HG03439 (cell line): ENCODE measurements around the gene SLC16A6.
A peak's percentile ranks its signal among the peaks of the same experiment; 100 is the strongest.
"Not testable (repeated sequence)": the region's sequence is repeated elsewhere in the genome, so short reads cannot be mapped to it uniquely, and the experiment has no call there.

Source experiments
- ATAC-seq: cut with Tn5 transposase; IDR thresholded peaks from one replicate; pipeline ENCODE4 v1.9.1; 2021; ENCODE audit warnings: mild to moderate bottlenecking, moderate library complexity; ENCODE audit not compliant: unreplicated experiment

Gene SLC16A6

DNA sequence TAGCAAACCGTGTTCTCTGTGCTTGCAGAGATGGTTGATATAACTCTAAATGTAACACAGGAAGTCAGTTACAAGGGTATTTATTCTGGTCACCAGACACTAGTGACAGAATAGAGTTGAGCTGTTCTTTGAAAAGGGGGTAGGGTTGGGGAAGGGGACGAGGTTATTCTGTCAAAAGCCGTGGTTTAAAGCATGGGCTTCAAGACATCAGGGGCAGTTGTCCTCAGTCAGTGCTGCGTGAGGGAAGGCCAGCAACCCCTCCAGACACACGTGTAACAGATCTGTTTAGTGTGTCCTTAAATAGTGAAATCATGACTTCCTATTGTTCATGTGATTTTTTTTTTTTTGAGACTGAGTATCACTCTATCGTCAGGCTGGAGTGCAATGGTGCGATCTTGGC is 37.5 kb downstream of the SLC16A6 start:
- ATAC-seq = not testable (repeated sequence)

DNA sequence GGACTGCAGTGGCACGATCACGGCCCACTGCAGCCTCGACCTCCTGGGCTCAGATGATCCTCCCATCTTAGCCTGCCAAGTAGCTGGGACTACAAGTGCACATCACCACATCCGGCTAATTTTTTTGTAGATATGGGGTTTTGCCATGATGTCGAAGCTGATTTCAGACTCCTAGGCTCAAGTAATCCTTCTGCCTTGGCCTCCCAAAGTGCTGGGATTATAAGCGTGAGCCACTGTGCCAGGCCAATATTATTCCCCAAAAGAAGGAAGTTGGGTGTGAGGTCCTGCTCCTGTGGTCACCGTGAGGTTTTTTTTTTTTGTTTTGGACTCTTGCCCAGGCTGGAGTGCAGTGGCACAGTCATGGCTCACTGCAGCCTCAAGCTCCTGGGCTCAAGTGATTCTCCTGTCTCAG is 41.6 kb downstream of the SLC16A6 start:
- ATAC-seq = no peak

DNA sequence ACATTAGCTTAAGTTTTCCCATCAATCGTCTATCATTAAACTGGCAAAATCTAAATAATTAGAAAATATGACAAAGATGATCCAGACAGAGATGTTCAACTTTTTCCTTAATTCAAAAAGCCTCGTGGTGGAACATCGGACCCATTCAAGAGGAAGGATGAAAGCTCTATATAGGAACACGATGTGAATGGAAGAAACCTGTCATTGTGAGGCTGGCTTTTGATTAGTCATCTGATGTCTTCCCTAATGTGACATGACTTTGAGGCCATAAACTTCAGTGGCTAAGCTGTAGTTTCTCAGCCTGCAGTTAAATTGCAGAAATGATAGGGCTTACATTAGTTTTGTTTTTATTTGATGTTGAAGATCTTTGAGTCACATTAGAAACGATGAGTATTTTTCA is 42.0 kb downstream of the SLC16A6 start:
- ATAC-seq = no peak

DNA sequence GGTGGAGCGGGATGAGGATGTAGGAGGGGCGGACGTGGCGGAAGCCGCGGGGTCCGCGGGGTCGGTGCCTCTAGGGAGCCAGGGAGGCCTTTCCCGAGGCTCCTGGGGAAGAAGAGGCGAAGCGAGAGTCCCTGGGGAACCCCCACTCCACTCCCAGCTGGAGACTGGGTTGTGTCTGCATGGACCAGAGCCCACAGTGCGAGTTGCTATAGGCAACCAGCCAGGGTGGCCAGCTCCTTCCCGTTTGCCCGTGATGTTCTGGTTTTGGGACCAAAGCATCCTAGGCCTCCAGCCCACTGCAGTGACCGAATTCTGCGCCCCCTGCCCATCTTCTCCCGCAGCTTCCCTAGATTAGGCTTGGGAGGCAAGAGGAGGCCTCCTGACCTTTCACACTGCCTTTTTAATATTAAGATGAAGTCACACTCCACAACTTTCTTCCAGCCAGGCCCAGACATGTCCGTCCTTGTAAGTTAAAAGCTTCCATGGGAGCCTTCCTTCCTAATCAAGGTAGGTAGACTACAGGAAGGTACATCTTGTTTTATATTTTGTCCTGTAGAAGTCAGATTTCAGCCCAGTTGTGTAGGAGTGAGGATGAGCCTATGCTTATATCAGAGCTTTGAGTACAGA is 42.6 kb downstream of the SLC16A6 start:
- peak; percentile 28 for ATAC-seq

DNA sequence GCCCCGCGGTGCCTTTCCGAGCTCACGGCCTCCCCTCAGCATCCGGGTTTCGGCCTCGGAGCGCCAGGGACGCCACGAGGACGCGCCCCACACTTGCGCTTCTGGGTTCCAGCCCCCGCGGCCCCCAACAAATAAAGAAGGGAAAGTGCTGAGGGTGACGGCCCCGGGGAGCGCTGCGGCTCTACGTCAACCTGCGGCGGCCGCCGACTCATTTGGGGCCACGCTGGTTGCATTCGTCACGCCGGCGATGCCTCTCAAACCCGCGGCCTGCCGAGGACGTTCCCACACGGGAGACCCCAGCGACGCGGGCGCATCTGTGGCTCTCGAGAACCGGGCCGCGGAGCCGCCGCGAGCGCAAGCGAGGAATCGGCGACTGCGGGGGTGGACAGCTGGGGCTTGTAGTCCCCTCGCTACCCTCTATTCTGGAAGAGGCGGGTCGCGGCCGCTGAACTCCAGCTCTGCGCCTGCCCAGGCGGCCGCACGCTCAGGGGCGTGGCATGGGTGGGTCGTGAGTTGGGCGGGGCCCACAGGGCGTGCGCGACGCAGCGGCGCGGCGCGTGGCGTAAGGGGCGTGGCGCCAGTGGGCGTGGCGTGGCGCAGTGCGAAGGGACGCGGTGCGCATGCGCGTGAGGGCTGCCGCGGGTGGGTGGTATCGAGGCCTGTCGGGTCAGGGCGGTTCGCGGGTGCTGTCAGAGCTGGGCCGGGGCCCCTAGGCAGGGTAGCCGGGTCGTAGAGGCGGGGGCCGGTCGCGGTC is 43.3 kb downstream of the SLC16A6 start, which contains the start of gene AMZ2:
TSS of gene AMZ2 (plus strand) at position 599 of the 754 bp plus-strand sequence. CDS start 2,145 bp downstream, outside the sequence.
- peak; percentile 83 for ATAC-seq

DNA sequence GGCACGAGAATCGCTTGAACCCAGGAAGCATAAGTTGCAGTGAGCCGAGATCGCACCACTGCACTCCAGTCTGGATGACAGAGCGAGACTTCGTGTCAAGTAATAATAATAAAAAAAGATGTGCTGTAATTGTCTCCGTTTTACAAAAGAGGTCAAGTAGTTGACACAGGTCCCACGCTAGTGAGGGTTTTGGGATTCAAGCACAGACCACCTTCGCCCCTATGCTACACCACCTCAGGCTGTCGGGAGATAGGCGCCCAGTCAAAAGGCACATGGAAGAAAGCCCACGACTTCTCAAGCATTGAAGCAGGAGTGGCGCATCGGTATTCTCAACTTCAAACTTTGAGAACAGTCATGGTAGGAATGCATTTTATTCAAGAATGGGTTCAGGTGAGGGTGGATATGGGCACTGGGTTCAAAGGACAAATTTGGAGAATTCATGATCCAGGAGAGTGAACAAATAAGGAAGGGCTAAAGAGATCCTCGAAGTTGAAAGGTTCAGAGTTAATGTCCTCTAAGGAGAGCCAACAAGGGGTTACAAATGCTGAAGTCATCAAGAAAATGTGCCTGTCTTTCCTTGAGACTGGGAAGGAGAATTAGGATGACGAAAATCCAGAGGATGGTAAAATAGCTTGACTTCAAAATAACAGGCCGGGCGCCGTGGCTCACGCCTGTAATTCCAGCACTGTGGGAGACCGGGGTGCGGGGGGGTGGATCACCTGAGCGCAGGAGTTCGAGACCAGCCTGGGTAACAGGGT is 44.5 kb downstream of the SLC16A6 start:
- ATAC-seq = no peak

DNA sequence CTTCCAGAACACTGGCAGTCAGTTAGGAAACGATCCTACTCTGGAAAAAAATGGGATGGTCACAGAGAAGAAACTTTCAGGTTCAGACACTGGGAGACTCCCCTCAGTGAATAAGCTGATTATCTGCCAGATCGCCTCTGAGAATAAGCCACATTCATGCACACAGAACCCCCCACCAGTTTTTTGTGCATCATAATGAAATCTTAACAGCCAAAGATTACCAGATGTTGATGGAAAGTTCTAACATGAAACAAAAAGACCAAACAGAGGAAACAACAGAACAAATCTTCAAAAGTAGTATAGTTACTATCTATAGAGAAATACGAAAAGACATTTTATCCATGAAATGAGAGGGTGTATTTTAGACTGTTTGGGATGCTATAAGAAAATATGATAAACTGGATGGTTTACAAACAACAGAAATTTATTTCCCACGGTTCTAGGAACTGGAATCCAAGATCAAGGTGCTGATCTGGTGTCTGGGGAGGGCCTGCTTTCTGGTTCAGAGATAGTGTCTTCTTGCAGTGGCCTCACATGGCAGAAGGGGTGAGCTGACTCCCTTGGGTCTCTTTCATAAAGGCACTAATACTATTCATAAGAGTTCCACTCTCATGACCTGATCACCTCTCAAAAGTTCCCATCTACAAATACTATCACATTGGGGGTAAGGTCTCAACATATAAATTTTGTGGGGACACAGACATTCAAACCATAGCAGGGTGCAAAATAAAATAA is 51.1 kb downstream of the SLC16A6 start:
- no peak for ATAC-seq

DNA sequence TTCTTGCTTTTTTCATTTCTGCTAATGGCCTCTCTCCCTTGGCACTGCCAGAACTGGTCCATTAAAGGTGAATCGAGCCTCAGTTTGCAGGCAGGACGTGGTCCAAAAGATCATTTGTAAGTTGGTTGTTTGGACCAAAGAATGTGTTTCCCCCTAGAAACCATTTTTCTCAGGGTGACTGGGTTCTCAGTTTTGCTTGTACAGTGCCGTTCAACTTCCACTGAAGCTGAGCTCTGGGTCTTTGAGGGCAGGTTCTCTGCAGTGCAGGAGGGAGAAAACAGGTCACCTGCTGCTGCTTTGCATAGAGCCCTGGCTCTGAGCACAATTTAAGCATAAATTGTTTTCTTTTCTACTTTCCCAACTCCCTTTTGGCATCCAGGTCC is 52.1 kb downstream of the SLC16A6 start:
- ATAC-seq = no peak

DNA sequence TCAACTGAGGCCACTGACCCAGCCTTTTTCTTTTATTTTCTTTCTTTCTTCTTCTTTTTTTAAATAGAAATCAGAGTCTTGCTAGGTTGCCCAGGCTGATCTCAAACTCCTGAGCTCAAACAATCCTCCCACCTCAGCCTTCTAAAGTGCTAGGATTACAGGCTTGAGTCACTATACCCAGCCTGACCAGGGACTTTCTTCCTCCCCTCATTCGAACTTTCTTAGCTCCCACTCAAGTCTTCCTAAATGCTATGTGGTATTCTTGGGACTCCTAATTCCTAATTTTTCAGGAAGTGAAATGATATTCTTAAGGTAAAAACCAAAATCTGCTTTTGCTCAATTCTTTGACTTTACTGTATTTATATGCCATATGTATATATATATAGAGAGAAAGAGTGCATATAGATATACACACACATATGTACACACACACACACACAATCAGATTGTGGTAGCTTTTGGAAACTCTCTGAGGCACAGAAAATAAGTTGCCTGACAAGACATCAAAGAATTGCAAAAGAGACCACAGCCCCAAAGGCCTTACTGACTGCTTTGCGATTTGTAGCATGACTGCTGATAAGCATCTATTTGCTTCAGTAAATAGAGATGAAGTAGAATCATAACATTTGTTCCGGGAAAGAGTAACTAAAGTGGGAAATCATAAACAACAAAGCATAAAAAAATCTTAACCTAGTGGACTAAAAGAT is 52.6 kb downstream of the SLC16A6 start:
- peak; percentile 1 for ATAC-seq

DNA sequence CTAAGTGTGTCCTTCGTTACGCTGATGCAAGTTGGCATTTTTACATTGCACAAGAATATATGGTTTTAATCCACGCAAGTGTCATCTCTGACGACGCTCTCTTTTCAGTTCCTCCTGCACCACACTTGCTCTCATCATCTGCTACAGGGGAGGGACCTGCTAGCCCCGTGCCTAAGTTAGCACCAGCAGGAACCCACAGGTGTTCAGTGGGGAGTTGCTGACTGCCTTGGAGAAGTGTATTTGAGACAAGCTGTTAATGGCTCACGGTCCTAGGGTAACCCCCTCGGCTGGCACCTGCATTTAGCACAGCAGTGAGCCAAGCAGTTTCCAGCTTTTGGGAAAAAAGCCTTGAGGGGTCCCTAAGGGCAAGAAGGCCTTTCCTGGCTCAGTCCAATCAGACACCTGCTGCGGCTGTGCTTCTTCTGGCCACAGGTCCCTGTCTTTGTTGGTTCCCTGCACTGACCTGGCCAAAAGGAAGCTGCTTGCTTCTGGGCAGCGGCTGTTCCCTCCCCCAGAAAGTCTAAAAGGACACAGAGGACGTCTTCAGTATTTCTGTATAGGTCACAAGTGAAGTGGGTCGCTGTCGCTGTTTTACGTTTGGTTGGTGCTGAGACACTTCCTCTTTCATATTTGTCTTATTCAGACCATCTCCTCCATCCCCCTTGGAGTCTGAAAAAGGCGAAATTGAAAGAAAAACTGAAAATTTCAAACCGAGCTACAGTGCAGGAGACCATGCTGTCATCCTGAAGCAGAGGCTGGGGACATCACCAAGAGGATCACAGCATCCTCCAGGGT is 53.4 kb downstream of the SLC16A6 start:
- ATAC-seq = peak; percentile 62

DNA sequence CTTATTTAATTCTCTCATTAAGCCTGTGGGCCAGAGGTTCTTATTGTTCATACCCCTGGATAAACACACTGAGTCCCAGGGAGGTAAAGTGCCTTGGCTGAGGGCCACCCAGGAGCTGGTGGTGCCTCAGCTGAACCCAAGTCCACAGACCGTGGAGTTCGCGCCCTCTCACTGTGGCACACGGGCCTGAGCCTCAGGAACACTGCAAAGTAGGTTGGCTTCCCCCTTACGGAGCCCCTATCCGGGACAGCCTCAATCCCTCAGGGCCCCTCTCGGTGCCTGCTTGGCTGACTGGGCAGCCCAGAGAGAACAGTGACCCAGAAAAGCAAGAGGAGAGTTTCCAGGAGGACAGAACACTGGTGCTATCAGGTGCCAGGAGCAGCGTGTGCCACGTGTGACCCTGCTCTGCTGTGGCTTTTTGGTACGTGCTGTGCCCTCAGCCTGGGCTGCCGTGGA is 55.6 kb downstream of the SLC16A6 start:
- not testable (repeated sequence) for ATAC-seq

DNA sequence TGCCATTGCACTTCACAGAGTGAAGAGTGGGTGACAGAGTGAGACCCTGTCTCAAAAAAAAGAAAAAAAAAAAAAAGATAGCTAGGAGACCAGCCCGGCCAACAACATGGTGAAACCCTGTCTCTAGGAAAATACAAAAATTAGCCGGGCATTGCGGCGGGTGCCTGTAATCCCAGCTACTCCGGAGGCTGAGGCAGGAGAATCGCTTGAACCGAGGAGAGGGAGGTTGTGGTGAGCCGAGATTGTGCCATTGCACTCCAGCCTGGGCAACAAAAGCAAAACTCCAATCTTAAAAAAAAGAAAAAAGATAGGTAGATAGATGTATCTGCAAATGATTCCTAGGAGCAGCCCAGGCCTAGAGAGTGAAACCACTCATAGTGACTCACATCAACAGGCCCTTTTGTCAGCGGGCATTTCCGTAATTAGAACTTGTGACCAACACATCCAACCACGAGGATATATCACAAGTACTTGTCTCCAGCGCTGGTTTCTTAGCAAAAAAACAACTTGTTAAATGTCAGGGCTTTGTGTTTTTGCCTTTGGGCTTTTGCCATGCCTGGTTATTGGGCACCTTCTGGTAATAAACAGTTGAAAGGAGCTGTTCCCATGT is 56.1 kb downstream of the SLC16A6 start:
- peak; percentile 38 for ATAC-seq

DNA sequence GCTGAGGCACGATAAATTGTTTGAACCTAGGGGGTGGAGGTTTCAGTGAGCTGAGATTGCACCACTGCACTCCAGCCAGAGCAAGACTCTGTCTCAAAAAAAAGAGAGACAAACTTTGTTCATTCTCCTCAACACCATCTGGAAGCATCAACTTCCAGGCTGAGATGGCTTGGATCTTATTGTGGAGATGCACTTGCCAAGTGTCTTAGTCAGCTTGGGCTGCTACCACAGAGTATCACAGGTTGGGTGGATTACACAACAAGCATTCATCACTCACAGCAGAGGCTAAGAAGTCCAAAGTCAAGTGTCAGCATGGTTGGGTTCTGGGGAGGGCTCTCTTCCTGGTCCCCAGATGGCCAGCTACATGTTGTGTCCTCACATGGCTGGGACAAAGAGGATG is 58.2 kb downstream of the SLC16A6 start:
- ATAC-seq = not testable (repeated sequence)

DNA sequence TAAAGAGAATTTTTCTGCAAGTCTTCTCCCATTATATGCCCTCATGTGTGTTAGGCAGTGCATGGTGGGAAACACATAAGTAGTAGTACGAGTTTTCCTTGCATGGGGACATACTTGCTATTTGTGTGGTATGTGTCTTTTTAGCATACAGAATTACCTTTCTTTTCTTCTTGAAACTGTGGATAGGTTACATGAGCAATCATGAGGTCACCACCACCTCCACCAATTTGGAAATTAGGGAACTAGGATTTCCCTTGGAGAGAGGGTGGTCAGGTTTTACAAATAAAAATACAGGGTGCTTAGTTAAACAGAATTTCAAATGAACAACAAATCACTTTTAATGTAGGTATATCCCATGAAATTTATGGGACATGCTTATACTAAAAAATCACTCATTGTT is 59.4 kb downstream of the SLC16A6 start:
- no peak for ATAC-seq

DNA sequence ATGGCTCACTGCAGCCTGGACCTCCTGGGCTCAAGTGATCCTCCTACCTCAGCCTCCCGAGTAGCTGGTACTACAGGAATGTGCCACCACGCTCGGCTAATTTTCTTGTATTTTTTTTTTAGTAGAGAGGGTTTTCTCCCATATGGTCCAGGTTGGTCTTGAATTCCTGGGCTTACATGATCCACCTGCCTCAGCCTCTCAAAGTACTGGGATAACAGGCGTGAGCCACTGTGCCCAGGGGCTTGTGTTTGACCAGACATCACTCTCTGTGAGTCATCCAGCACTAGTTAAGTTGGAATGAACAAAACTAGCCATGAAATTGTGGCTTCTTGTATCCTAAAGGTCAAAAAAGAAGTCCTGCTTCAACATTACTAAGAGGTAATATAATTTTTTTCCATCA is 59.8 kb downstream of the SLC16A6 start:
- ATAC-seq = not testable (repeated sequence)

DNA sequence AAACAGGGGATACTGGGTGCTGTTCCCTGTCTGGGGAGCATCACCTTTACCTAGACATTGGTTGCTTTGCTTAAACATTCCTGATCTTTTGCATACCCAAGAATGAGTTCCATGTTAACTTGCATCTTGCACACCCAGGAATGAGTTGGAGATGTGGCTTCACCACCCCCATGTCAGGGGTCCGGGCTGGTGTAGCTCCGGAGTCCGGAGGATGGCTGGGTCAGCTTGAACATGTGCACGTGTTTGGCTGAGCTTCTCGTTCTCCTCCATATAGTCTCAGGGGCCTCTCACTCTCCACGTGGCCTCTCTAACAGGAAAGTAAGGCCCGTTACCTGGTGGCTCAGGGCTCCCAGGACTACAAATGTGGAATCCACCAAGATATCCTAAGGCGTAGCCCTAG is 61.3 kb downstream of the SLC16A6 start:
- no peak for ATAC-seq

DNA sequence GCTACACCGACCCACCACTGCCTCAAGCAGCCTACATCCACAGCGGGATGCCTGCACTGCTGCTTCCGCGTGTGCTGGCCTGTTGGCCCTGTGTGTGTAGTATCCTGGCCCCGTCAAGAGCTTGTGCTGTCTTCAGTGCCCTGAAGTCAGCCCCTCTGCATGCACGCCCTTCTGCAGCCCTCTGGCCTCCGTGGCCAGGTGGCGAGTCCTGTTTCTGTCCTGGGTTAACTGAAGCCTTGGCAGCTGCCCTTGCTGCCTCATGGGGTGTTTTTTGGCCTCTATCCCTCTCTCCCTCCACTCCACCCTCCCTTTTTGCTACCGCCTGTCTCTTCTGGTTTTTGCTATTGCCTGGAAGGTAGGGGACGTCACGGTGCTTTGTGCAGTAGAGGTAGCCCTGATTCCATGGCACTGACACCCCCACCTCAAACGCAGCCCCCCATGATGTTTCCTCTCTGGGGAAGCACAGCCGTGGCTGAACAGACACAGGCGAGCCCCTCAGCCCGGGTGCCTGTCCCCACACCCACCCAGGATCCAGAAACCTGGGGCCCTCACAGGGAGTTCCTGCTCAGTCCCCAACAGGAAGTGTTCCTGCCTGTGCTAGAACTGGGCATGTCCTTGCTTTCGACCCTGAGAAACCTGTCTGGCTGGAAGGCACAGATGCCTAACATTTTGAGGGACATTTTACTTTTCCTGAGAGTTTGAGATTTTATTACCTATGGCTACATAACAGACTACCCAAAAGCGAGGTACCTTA is 61.9 kb downstream of the SLC16A6 start:
- no peak for ATAC-seq

DNA sequence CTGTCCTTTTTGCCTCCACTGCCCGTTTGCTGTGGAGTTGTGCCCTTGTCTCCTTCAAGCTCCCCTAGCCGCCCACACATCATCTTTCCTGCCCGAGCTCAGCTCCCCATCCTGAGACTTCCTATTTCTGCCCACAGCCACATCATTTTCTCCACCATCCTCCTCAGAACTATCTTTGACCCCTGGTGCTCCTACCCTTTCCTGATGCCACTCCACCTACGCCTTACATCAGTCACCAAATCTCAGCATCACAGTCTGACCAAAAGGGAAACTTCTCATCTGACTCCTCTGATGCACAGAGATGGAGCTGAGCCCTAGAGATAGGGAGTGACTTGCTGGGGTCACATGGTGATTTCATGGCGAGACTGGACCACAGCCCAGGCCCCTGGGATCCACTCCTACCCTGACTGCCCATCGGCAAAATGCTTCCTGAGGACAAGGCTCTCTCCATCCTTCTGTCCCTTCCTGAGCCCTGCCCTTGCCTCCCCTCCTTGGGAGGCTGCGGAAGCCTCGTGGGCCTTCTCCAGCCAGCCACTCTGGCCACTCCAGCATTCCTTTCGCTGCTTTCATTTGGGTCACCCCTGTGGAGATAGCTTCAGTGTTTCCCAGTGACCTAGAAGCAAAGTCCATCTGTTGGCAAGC is 62.8 kb downstream of the SLC16A6 start:
- not testable (repeated sequence) for ATAC-seq
